GM19351 (cell line): ENCODE results near the gene ANO2.

Experiments
- ATAC-seq: cut with Tn5 transposase; IDR thresholded peaks from one replicate; pipeline ENCODE4 v1.9.1; 2021; ENCODE audit warnings: mild to moderate bottlenecking, moderate library complexity; ENCODE audit not compliant: unreplicated experiment

ANO2 gene

GRCh38 chr12:5964913-5965900 lies 20.1 kb upstream of the ANO2 start:
- ATAC-seq: no peak

GRCh38 chr12:5963515-5963914 lies 18.5 kb upstream of the ANO2 start:
- ATAC-seq: no peak

GRCh38 chr12:5960783-5961182 lies 15.7 kb upstream of the ANO2 start:
- no peak for ATAC-seq

- no peak for ATAC-seq
Observed at GRCh38 chr12:5956987-5957386, 11.9 kb upstream of the ANO2 start.

- no peak for ATAC-seq
Observed at GRCh38 chr12:5954661-5955060, 9.6 kb upstream of the ANO2 start.

- no peak for ATAC-seq
Observed at GRCh38 chr12:5953835-5954586, 9.0 kb upstream of the ANO2 start.

- ATAC-seq: no peak
Observed at GRCh38 chr12:5952031-5952430, 7.0 kb upstream of the ANO2 start.

GRCh38 chr12:5948696-5949095 lies 3.6 kb upstream of the ANO2 start:
- ATAC-seq: no peak

- no peak for ATAC-seq
Observed at GRCh38 chr12:5947006-5947405, 1.9 kb upstream of the ANO2 start.

GRCh38 chr12:5946388-5946787 lies 1.3 kb upstream of the ANO2 start:
- ATAC-seq: no peak

- no peak for ATAC-seq
Observed at GRCh38 chr12:5944688-5945070, 380 bp downstream of the ANO2 start.

GRCh38 chr12:5944053-5944452 lies 1.0 kb downstream of the ANO2 start:
- no peak for ATAC-seq

- ATAC-seq: no peak
Observed at GRCh38 chr12:5941907-5942306, 3.2 kb downstream of the ANO2 start.

- no peak for ATAC-seq
Observed at GRCh38 chr12:5927732-5928516, 17.1 kb downstream of the ANO2 start.

- ATAC-seq: no peak
Observed at GRCh38 chr12:5925646-5926045, 19.4 kb downstream of the ANO2 start.

- ATAC-seq: no peak
Observed at GRCh38 chr12:5924342-5924741, 20.7 kb downstream of the ANO2 start.

- no peak for ATAC-seq
Observed at GRCh38 chr12:5923751-5924150, 21.3 kb downstream of the ANO2 start.

GRCh38 chr12:5923043-5923605 lies 21.9 kb downstream of the ANO2 start:
- no peak for ATAC-seq

- no peak for ATAC-seq
Observed at GRCh38 chr12:5921966-5922899, 22.8 kb downstream of the ANO2 start.
